ENCODE data around the gene IGSF5.
"Not testable (repeated sequence)": the region's sequence is repeated elsewhere in the genome, so short reads cannot be mapped to it uniquely, and the experiment has no call there.

IGSF5 gene

GRCh38 chr21:39738566-39738965 lies 6.4 kb upstream of the IGSF5 start:
- DNase-seq, result no peak

GRCh38 chr21:39739531-39739930 lies 5.5 kb upstream of the IGSF5 start:
- DNase-seq, result not testable (repeated sequence)

- not testable (repeated sequence) for DNase-seq
Measured at GRCh38 chr21:39742561-39742960, 2.4 kb upstream of the IGSF5 start.

- DNase-seq, result not testable (repeated sequence)
Measured at GRCh38 chr21:39745332-39745731, 349 bp downstream of the IGSF5 start.

- DNase-seq, result no peak
Measured at GRCh38 chr21:39750670-39751069, 5.7 kb downstream of the IGSF5 start.

GRCh38 chr21:39754811-39755210 lies 9.8 kb downstream of the IGSF5 start:
- DNase-seq, result no peak

- no peak for DNase-seq
Measured at GRCh38 chr21:39756285-39756684, 11.3 kb downstream of the IGSF5 start.

GRCh38 chr21:39763272-39763970 lies 18.4 kb downstream of the IGSF5 start:
- DNase-seq, result peak; percentile 27

GRCh38 chr21:39774227-39774626 lies 29.2 kb downstream of the IGSF5 start:
- no peak for DNase-seq

- DNase-seq, result no peak
Measured at GRCh38 chr21:39775816-39776215, 30.8 kb downstream of the IGSF5 start.

GRCh38 chr21:39776589-39776988 lies 31.6 kb downstream of the IGSF5 start:
- DNase-seq, result no peak

GRCh38 chr21:39781331-39781730 lies 36.3 kb downstream of the IGSF5 start:
- no peak for DNase-seq

- peak; percentile 71 for DNase-seq
Measured at GRCh38 chr21:39788383-39788782, 43.4 kb downstream of the IGSF5 start.

- DNase-seq, result no peak
Measured at GRCh38 chr21:39796466-39796865, 51.5 kb downstream of the IGSF5 start.

GRCh38 chr21:39799178-39799577 lies 54.2 kb downstream of the IGSF5 start:
- no peak for DNase-seq

- DNase-seq, result no peak
Measured at GRCh38 chr21:39800311-39800710, 55.3 kb downstream of the IGSF5 start.

- no peak for DNase-seq
Measured at GRCh38 chr21:39802217-39802616, 57.2 kb downstream of the IGSF5 start.

- no peak for DNase-seq
Measured at GRCh38 chr21:39803393-39803792, 58.4 kb downstream of the IGSF5 start.

GRCh38 chr21:39804240-39804639 lies 59.3 kb downstream of the IGSF5 start:
- DNase-seq, result no peak

GRCh38 chr21:39805983-39806382 lies 61.0 kb downstream of the IGSF5 start:
- DNase-seq, result no peak

GRCh38 chr21:39807738-39808137 lies 62.8 kb downstream of the IGSF5 start:
- DNase-seq, result no peak

- no peak for DNase-seq
Measured at GRCh38 chr21:39809936-39810335, 65.0 kb downstream of the IGSF5 start.

- no peak for DNase-seq
Measured at GRCh38 chr21:39812983-39813382, 68.0 kb downstream of the IGSF5 start.

GRCh38 chr21:39818557-39818956 lies 73.6 kb downstream of the IGSF5 start:
- DNase-seq, result no peak

GRCh38 chr21:39822042-39822441 lies 77.1 kb downstream of the IGSF5 start:
- no peak for DNase-seq
